DND-41 (cell line): ENCODE data around the gene FNDC7.
"Not testable (repeated sequence)": the region's sequence is repeated elsewhere in the genome, so short reads cannot be mapped to it uniquely, and the experiment has no call there.

ENCODE experiments used
- ATAC-seq: fragments of 200-7000 bp; cut with Tn5 transposase; 3 replicates; pipeline ENCODE4 v1.9.1; 2021; ENCODE audit warnings: low read depth; ENCODE audit not compliant: insufficient read depth
- DNase-seq: peaks from one replicate; pipeline ENCODE4 v3.0.0-alpha.2; 2020
- H2AFZ ChIP-seq: 2 replicates; pipeline ENCODE4 v1.6.0; 2012; ENCODE audit warnings: low read depth, low read length
- H3K27ac ChIP-seq: 2 replicates; pipeline ENCODE4 v1.5.1; 2012; ENCODE audit warnings: low read length, inconsistent platforms
- H3K27me3 ChIP-seq: fragments of 200-600 bp; sonication (generic); 2 replicates; pipeline ENCODE4 v1.6.0; 2012; ENCODE audit warnings: low read length, mild to moderate bottlenecking, inconsistent platforms; ENCODE audit not compliant: insufficient read depth, poor library complexity
- H3K36me3 ChIP-seq: 2 replicates; pipeline ENCODE4 v1.5.1; 2012; ENCODE audit warnings: low read length, inconsistent platforms; ENCODE audit not compliant: insufficient read depth
- H3K4me1 ChIP-seq: 2 replicates; pipeline ENCODE4 v1.5.1; 2012; ENCODE audit warnings: mild to moderate bottlenecking, low read length; ENCODE audit not compliant: insufficient read depth
- H3K4me2 ChIP-seq: 2 replicates; pipeline ENCODE4 v1.6.0; 2012; ENCODE audit warnings: mild to moderate bottlenecking, moderate library complexity, low read length, inconsistent platforms; ENCODE audit not compliant: insufficient read depth
- H3K4me3 ChIP-seq, 2 experiments: fragments of 200-600 bp in 1 of 2; shearing (Covaris generic) in 1 of 2; 2 replicates each; pipeline ENCODE4 v1.5.1; 2012 to 2016; ENCODE audit warnings: inconsistent platforms in 2 of 2, low read length in 2 of 2, mild to moderate bottlenecking in 2 of 2, low read depth in 1 of 2, moderate library complexity in 1 of 2
- H3K79me2 ChIP-seq: 2 replicates; pipeline ENCODE4 v1.6.0; 2012; ENCODE audit warnings: low read length, inconsistent platforms; ENCODE audit not compliant: insufficient read depth
- H3K9ac ChIP-seq: 2 replicates; pipeline ENCODE4 v1.6.0; 2012; ENCODE audit warnings: low read depth, mild to moderate bottlenecking, inconsistent platforms, low read length, moderate library complexity
- H3K9me3 ChIP-seq: 2 replicates; pipeline ENCODE4 v1.5.1; 2012; ENCODE audit warnings: low read length, moderate library complexity, mild to moderate bottlenecking, inconsistent platforms; ENCODE audit not compliant: insufficient read depth, severe bottlenecking
- H4K20me1 ChIP-seq: 2 replicates; pipeline ENCODE4 v1.6.0; 2012; ENCODE audit warnings: low read length; ENCODE audit not compliant: insufficient read depth
- CTCF ChIP-seq: IDR thresholded peaks from 2 replicates; pipeline ENCODE4 v1.5.1; 2012; ENCODE audit warnings: borderline replicate concordance, low read length, moderate library complexity, mild to moderate bottlenecking; ENCODE audit not compliant: poor library complexity, severe bottlenecking; ENCODE audit errors: extremely low read depth
- EZH2 ChIP-seq: IDR thresholded peaks from 3 replicates; pipeline ENCODE4 v1.6.1; 2012; ENCODE audit warnings: borderline replicate concordance, low read depth, mild to moderate bottlenecking, moderate library complexity, low read length, inconsistent platforms; ENCODE audit not compliant: severe bottlenecking

Gene FNDC7

GRCh38 chr1:108695535-108695934 lies 17.2 kb upstream of the FNDC7 start:
- no peak overlapping the region for H3K27ac ChIP-seq
- no peaks in the 10 kb centered on the region for H3K27me3 ChIP-seq
- TF ChIP-seq EZH2 (no peak), CTCF (no peak)
- peak overlapping the region; percentile 88 for H3K4me2 ChIP-seq
- H3K4me1 ChIP-seq, result peaks cover 35% of the 10 kb centered on the region
- H3K9me3 ChIP-seq, result no peaks in the 10 kb centered on the region
- DNase-seq (no peak), ATAC-seq (no peak)
- no peak overlapping the region for H3K9ac ChIP-seq
- H2AFZ ChIP-seq, result no peak overlapping the region
- H3K79me2 ChIP-seq, result peaks cover 63% of the 10 kb centered on the region
- H4K20me1 ChIP-seq, result peaks cover 58% of the 10 kb centered on the region
- peaks cover 73% of the 10 kb centered on the region for H3K36me3 ChIP-seq
- peak overlapping the region in 1 of 2 experiments; percentile 19; a peak in 1 of 4 replicates for H3K4me3 ChIP-seq

- H3K9me3 ChIP-seq, result no peaks in the 10 kb centered on the region
- no peak overlapping the region for H3K4me3 ChIP-seq
- DNase-seq (no peak), ATAC-seq (no peak)
- peaks cover 25% of the 10 kb centered on the region for H3K79me2 ChIP-seq
- H3K27ac ChIP-seq, result no peak overlapping the region
- no peak overlapping the region for H2AFZ ChIP-seq
- no peak overlapping the region for H3K9ac ChIP-seq
- no peak for TF ChIP-seq EZH2
- TF ChIP-seq CTCF, result no peak
- H3K36me3 ChIP-seq, result peaks cover 68% of the 10 kb centered on the region
- peaks cover 43% of the 10 kb centered on the region; the same call in 1 of the 2 replicates for H4K20me1 ChIP-seq
- no peaks in the 10 kb centered on the region for H3K27me3 ChIP-seq
- no peak overlapping the region for H3K4me2 ChIP-seq
- H3K4me1 ChIP-seq, result peaks cover 14% of the 10 kb centered on the region
Measured at GRCh38 chr1:108699375-108700332, 13.1 kb upstream of the FNDC7 start.

- Histone ChIP-seq H3K9me3 (no peaks in the 10 kb centered on the region), H3K4me2 (no peak overlapping the region), H3K27ac (no peak overlapping the region), H3K4me3 (no peak overlapping the region), H3K79me2 (peaks cover 8% of the 10 kb centered on the region), H4K20me1 (peaks cover 30% of the 10 kb centered on the region; the same call in 1 of the 2 replicates), H3K36me3 (peaks cover 53% of the 10 kb centered on the region), H3K9ac (no peak overlapping the region), H2AFZ (no peak overlapping the region), H3K27me3 (no peaks in the 10 kb centered on the region), H3K4me1 (no peaks in the 10 kb centered on the region)
- TF ChIP-seq EZH2, result no peak
- no peak for TF ChIP-seq CTCF
- ATAC-seq (no peak), DNase-seq (no peak)
Measured at GRCh38 chr1:108701176-108701849, 11.4 kb upstream of the FNDC7 start.

- peaks cover 45% of the 10 kb centered on the region for H3K36me3 ChIP-seq
- H3K9me3 ChIP-seq, H3K4me3 ChIP-seq, H3K79me2 ChIP-seq, H2AFZ ChIP-seq, H3K4me2 ChIP-seq, H3K27me3 ChIP-seq, ATAC-seq, H3K27ac ChIP-seq, H3K9ac ChIP-seq, H3K4me1 ChIP-seq, DNase-seq: not testable (repeated sequence)
- peaks cover 23% of the 10 kb centered on the region; the same call in 1 of the 2 replicates for H4K20me1 ChIP-seq
Measured at GRCh38 chr1:108702109-108702508, 10.6 kb upstream of the FNDC7 start.
